HepG2 (cell line): ENCODE data around the gene P4HTM. TPM values are rescaled to one million over a fixed set of nuclear protein-coding genes. Genes with fewer than 3 reads are reported as not detected.

Source experiments
- CBX2 ChIP-seq, 2 experiments: fragments of 200-600 bp in 1 of 2; sonication (generic); formaldehyde crosslinking in 1 of 2; IDR thresholded peaks; 2 replicates each; pipeline versions ENCODE4 v1.7.0 to v1.8.1; 2018 to 2022; ENCODE audit warnings: low read depth in 2 of 2, low read length in 1 of 2, mild to moderate bottlenecking in 1 of 2, missing genetic modification reagents in 1 of 2
- GLMP ChIP-seq: sonication (generic); formaldehyde crosslinking; IDR thresholded peaks from 2 replicates; pipeline ENCODE4 v1.9.0; 2021; ENCODE audit warnings: missing genetic modification reagents, mild to moderate bottlenecking, borderline replicate concordance
- GPBP1L1 ChIP-seq: sonication (generic); formaldehyde crosslinking; IDR thresholded peaks from 2 replicates; pipeline ENCODE4 v1.5.0; 2020; ENCODE audit warnings: mild to moderate bottlenecking, missing genetic modification reagents
- JUNB ChIP-seq: sonication (generic); formaldehyde crosslinking; IDR thresholded peaks from 2 replicates; pipeline ENCODE4 v1.8.0; 2022; ENCODE audit warnings: missing genetic modification reagents, mild to moderate bottlenecking, borderline replicate concordance
- NCOA5 ChIP-seq: sonication (generic); formaldehyde crosslinking; IDR thresholded peaks from 2 replicates; pipeline ENCODE4 v1.4.0; 2020; ENCODE audit warnings: missing genetic modification reagents
- NCOR1 ChIP-seq: fragments of 200-600 bp; sonication (generic); IDR thresholded peaks from 2 replicates; pipeline ENCODE4 v1.7.0; 2017; ENCODE audit warnings: antibody characterized with exemption, low read length, borderline replicate concordance
- NFRKB ChIP-seq: fragments of 450-650 bp; IDR thresholded peaks from 2 replicates; pipeline ENCODE4 v1.6.1; 2017
- NKX3-1 ChIP-seq: sonication (generic); formaldehyde crosslinking; IDR thresholded peaks from 2 replicates; pipeline ENCODE4 v1.5.0; 2020; ENCODE audit warnings: missing genetic modification reagents
- NR1H2 ChIP-seq: sonication (generic); formaldehyde crosslinking; IDR thresholded peaks from 2 replicates; pipeline ENCODE4 v1.8.1; 2022; ENCODE audit warnings: low read depth, missing genetic modification reagents, borderline replicate concordance
- PHF21A ChIP-seq: sonication (generic); formaldehyde crosslinking; IDR thresholded peaks from 2 replicates; pipeline ENCODE4 v1.5.0; 2020; ENCODE audit warnings: mild to moderate bottlenecking, missing genetic modification reagents
- PHF5A ChIP-seq: IDR thresholded peaks from one replicate; pipeline ENCODE4 v1.6.1; 2018; ENCODE audit warnings: low read depth, missing genetic modification reagents; ENCODE audit not compliant: unreplicated experiment
- SP5 ChIP-seq: IDR thresholded peaks from 2 replicates; pipeline ENCODE4 v1.6.1; 2016; ENCODE audit warnings: low read depth, borderline replicate concordance
- THAP11 ChIP-seq: IDR thresholded peaks from 2 replicates; pipeline ENCODE4 v1.6.1; 2016; ENCODE audit warnings: missing biosample characterization, missing genetic modification reagents
- WIZ ChIP-seq: sonication (generic); formaldehyde crosslinking; IDR thresholded peaks from 2 replicates; pipeline ENCODE4 v1.5.1; 2020; ENCODE audit warnings: mild to moderate bottlenecking, missing genetic modification reagents
- YEATS4 ChIP-seq: sonication (generic); formaldehyde crosslinking; IDR thresholded peaks from 2 replicates; pipeline ENCODE4 v1.4.0; 2020; ENCODE audit warnings: missing genetic modification reagents, borderline replicate concordance
- ZMAT3 ChIP-seq: sonication (generic); formaldehyde crosslinking; conservative IDR thresholded peaks from 2 replicates; pipeline ENCODE4 v1.7.0; 2021; ENCODE audit warnings: missing genetic modification reagents
- ZNF101 ChIP-seq: sonication (generic); formaldehyde crosslinking; IDR thresholded peaks from 2 replicates; pipeline ENCODE4 v1.4.0; 2020; ENCODE audit warnings: mild to moderate bottlenecking, low read depth, missing genetic modification reagents, borderline replicate concordance
- ZNF124 ChIP-seq: sonication (generic); formaldehyde crosslinking; IDR thresholded peaks from 2 replicates; pipeline ENCODE4 v1.4.0; 2020; ENCODE audit warnings: missing genetic modification reagents
- ZNF20 ChIP-seq: sonication (generic); formaldehyde crosslinking; IDR thresholded peaks from 2 replicates; pipeline ENCODE4 v1.4.0; 2020; ENCODE audit warnings: mild to moderate bottlenecking, moderate library complexity, missing genetic modification reagents
- ZNF337 ChIP-seq: sonication (generic); formaldehyde crosslinking; IDR thresholded peaks from 2 replicates; pipeline ENCODE4 v1.5.1; 2020; ENCODE audit warnings: missing genetic modification reagents, low read depth, mild to moderate bottlenecking, borderline replicate concordance
- ZNF605 ChIP-seq: sonication (generic); formaldehyde crosslinking; IDR thresholded peaks from 2 replicates; pipeline ENCODE4 v1.8.0; 2022; ENCODE audit warnings: mild to moderate bottlenecking, missing genetic modification reagents
- ZNF614 ChIP-seq: IDR thresholded peaks from 2 replicates; pipeline ENCODE4 v1.6.1; 2018; ENCODE audit warnings: missing biosample characterization, missing genetic modification reagents, inconsistent platforms, borderline replicate concordance
- ZNF709 ChIP-seq: sonication (generic); formaldehyde crosslinking; IDR thresholded peaks from 2 replicates; pipeline ENCODE4 v1.5.0; 2020; ENCODE audit warnings: mild to moderate bottlenecking, missing genetic modification reagents
- ZNF761 ChIP-seq: sonication (generic); formaldehyde crosslinking; conservative IDR thresholded peaks from 2 replicates; pipeline ENCODE4 v1.4.0; 2020; ENCODE audit warnings: mild to moderate bottlenecking, missing genetic modification reagents
- polyA plus RNA-seq, 8 experiments: library from polyadenylated mRNA; depleted of rRNA in 3 of 8; stranded (reverse) in 7 of 8; unstranded in 1 of 8; fragments of >200 nt; fragmentation: Illumina TruSeq in 4 of 8; extraction: Trizol in 4 of 8; gene quantifications; 2 replicates each; pipeline versions ENCODE4 v1.2.1 to v1.2.3, GENCODE V29; 2011 to 2016; ENCODE audit warnings: low read depth in 4 of 8, missing spikeins in 1 of 8, mixed read lengths in 1 of 8; ENCODE audit not compliant: insufficient read depth in 1 of 8
- total RNA-seq, 5 experiments: library from RNA; depleted of rRNA; stranded (reverse); fragments of >200 nt; fragmentation: Illumina TruSeq; extraction: Trizol; gene quantifications; 2 replicates each; pipeline ENCODE4 v1.2.3, GENCODE V29; 2016; ENCODE audit warnings: low read depth in 1 of 5
- TF ChIP-seq, protein P1 (sequence below): sonication (generic); formaldehyde crosslinking; IDR thresholded peaks from 2 replicates; pipeline ENCODE4 v1.4.0; 2020; ENCODE audit warnings: missing genetic modification reagents, borderline replicate concordance

Gene P4HTM
- total and polyA plus RNA-seq, 2 of the 13 experiments (the other 11 are each of a cell fraction or from before 2014, with no cell fraction given) = 0.01 TPM; not detected in 1

GRCh38 chr3:49021813-49022687, 32.0 kb downstream of the P4HTM start, which contains the start of gene NDUFAF3 (continued):
- TF ChIP-seq CBX2 (IDR thresholded peaks at IDR 0.05; ENCODE audit: low read depth, low read length) = no peak
- TF ChIP-seq CBX2 (CRISPR knock-in tag; IDR thresholded peaks at IDR 0.05; ENCODE audit: low read depth) = no peak
- peak; percentile 87 for TF ChIP-seq THAP11 (CRISPR knock-in tag)
- peak; percentile 94 for TF ChIP-seq YEATS4
- peak; percentile 75; the same call in 1 of the 2 replicates for TF ChIP-seq PHF21A (CRISPR knock-in tag)
- TF ChIP-seq ZNF761 (CRISPR knock-in tag) = no peak; the same call in 1 of the 2 replicates
- TF ChIP-seq JUNB (CRISPR knock-in tag) = no peak
- no peak for TF ChIP-seq NR1H2
- TF ChIP-seq PHF5A (CRISPR knock-in tag) = peak; percentile 54
- peak; percentile 84 for TF ChIP-seq ZNF605 (CRISPR knock-in tag)
- 0 out of 2 replicates have a peak, but pooled peaks have one; percentile 46 for TF ChIP-seq NCOA5 (CRISPR knock-in tag)
- TF ChIP-seq NKX3-1 = peak; percentile 87
- peak; percentile 42; the same call in 1 of the 2 replicates for TF ChIP-seq NCOR1
- TF ChIP-seq NFRKB = no peak
- TF ChIP-seq WIZ (CRISPR knock-in tag) = no peak
- no peak; the same call in 1 of the 2 replicates for TF ChIP-seq ZMAT3 (CRISPR knock-in tag)
- TF ChIP-seq ZNF124 (CRISPR knock-in tag) = no peak
- no peak for TF ChIP-seq ZNF20 (CRISPR knock-in tag)
- no peak for TF ChIP-seq GLMP (CRISPR knock-in tag)
- TF ChIP-seq, protein P1, sequence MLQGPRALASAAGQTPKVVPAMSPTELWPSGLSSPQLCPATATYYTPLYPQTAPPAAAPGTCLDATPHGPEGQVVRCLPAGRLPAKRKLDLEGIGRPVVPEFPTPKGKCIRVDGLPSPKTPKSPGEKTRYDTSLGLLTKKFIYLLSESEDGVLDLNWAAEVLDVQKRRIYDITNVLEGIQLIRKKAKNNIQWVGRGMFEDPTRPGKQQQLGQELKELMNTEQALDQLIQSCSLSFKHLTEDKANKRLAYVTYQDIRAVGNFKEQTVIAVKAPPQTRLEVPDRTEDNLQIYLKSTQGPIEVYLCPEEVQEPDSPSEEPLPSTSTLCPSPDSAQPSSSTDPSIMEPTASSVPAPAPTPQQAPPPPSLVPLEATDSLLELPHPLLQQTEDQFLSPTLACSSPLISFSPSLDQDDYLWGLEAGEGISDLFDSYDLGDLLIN (CRISPR knock-in tag) = peak; percentile 89; the same call in 1 of the 2 replicates
- no peak for TF ChIP-seq ZNF337
- peak; percentile 78; the same call in 1 of the 2 replicates for TF ChIP-seq ZNF709 (CRISPR knock-in tag)
- peak; percentile 5; the same call in 1 of the 2 replicates for TF ChIP-seq SP5 (CRISPR knock-in tag)
- no peak for TF ChIP-seq ZNF101 (CRISPR knock-in tag)
- peak; percentile 56; the same call in 1 of the 2 replicates for TF ChIP-seq ZNF614
- TF ChIP-seq GPBP1L1 = no peak
